T1000 (cell line): Measurements from ENCODE around the gene RERG.
"Not testable (repeated sequence)": the region's sequence is repeated elsewhere in the genome, so short reads cannot be mapped to it uniquely, and the experiment has no call there.

Source experiments
- DNase-seq: peaks from one replicate; lab custom pipeline; 2025; ENCODE audit warnings: mixed read lengths; lab: John Stamatoyannopoulos, UW

The RERG gene

GRCh38 chr12:15220915-15221885 is at the start of gene RERG:
Gene RERG (minus strand): TSS chr12:15221417. CDS start chr12:15217489, 3,928 bp downstream.
- peak; percentile 58 for DNase-seq

GRCh38 chr12:15270591-15270990 is 49.4 kb upstream of the RERG start:
- no peak for DNase-seq

- DNase-seq: peak; percentile 14
These were observed 47.8 kb upstream of the RERG start for GRCh38 chr12:15268927-15269552.

GRCh38 chr12:15268309-15268708 is 47.1 kb upstream of the RERG start:
- no peak for DNase-seq

- no peak for DNase-seq
These were observed 44.7 kb upstream of the RERG start for GRCh38 chr12:15265875-15266274.

- no peak for DNase-seq
These were observed 35.5 kb upstream of the RERG start for GRCh38 chr12:15256761-15257160.

GRCh38 chr12:15253990-15254389 is 32.8 kb upstream of the RERG start:
- no peak for DNase-seq

GRCh38 chr12:15244926-15245325 is 23.7 kb upstream of the RERG start:
- no peak for DNase-seq

GRCh38 chr12:15244341-15244740 is 23.1 kb upstream of the RERG start:
- DNase-seq: no peak

GRCh38 chr12:15243102-15243501 is 21.9 kb upstream of the RERG start:
- DNase-seq: no peak

GRCh38 chr12:15240898-15241297 is 19.7 kb upstream of the RERG start:
- no peak for DNase-seq

GRCh38 chr12:15234508-15234907 is 13.3 kb upstream of the RERG start:
- no peak for DNase-seq

- DNase-seq: no peak
These were observed 12.8 kb upstream of the RERG start for GRCh38 chr12:15234011-15234410.

- DNase-seq: no peak
These were observed 11.7 kb upstream of the RERG start for GRCh38 chr12:15232959-15233358.

GRCh38 chr12:15231493-15231892 is 10.3 kb upstream of the RERG start:
- no peak for DNase-seq

- no peak for DNase-seq
These were observed 9.5 kb upstream of the RERG start for GRCh38 chr12:15230751-15231150.

GRCh38 chr12:15230137-15230536 is 8.9 kb upstream of the RERG start:
- no peak for DNase-seq

GRCh38 chr12:15227004-15227679 is 5.9 kb upstream of the RERG start:
- no peak for DNase-seq

- not testable (repeated sequence) for DNase-seq
These were observed 4.6 kb upstream of the RERG start for GRCh38 chr12:15225863-15226218.

- DNase-seq: no peak
These were observed 4.1 kb upstream of the RERG start for GRCh38 chr12:15225136-15225862.

- DNase-seq: no peak
These were observed 1.0 kb upstream of the RERG start for GRCh38 chr12:15222219-15222618.

GRCh38 chr12:15220451-15220850 is 766 bp downstream of the RERG start:
- no peak for DNase-seq
